ENCODE results near the gene INAFM2.

DNA sequence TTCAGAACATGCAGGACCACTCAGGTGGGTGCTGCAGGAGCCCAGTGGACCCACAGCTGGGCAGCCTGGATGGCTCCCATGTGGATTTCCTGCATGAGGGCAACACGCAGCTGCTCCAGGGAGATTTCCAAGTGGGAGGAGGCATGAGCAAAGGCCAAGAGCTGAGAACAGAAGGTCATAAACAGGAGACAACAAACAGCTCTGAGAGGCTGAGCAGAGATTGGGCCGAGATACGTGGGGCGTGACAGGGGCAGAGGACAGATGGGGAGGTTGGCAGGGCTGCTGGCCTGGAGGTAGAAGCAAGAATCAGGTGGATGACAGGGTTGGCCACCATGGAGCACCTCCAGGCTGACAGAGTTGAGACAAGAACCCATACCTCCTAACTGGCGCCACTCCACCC lies 30.2 kb downstream of the INAFM2 start:
- TF ChIP-seq CTCF (IDR thresholded peaks at IDR 0.05): no peak
- TF ChIP-seq POLR2A (IDR thresholded peaks at IDR 0.05; ENCODE audit: low read length): no peak
- TF ChIP-seq USF2 (IDR thresholded peaks at IDR 0.05): no peak
- TF ChIP-seq, protein P1, sequence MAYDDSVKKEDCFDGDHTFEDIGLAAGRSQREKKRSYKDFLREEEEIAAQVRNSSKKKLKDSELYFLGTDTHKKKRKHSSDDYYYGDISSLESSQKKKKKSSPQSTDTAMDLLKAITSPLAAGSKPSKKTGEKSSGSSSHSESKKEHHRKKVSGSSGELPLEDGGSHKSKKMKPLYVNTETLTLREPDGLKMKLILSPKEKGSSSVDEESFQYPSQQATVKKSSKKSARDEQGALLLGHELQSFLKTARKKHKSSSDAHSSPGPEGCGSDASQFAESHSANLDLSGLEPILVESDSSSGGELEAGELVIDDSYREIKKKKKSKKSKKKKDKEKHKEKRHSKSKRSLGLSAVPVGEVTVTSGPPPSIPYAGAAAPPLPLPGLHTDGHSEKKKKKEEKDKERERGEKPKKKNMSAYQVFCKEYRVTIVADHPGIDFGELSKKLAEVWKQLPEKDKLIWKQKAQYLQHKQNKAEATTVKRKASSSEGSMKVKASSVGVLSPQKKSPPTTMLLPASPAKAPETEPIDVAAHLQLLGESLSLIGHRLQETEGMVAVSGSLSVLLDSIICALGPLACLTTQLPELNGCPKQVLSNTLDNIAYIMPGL (CRISPR knock-in tag; IDR thresholded peaks at IDR 0.05; ENCODE audit: borderline replicate concordance): no peak
- TF ChIP-seq EP300 (IDR thresholded peaks at IDR 0.05): no peak
- no peak for TF ChIP-seq RFX5 (IDR thresholded peaks at IDR 0.05)
- TF ChIP-seq CHD2 (IDR thresholded peaks at IDR 0.05; ENCODE audit: low read length, partially characterized antibody): no peak
- TF ChIP-seq BHLHE40 (IDR thresholded peaks at IDR 0.05; ENCODE audit: low read depth, low read length): no peak
- TF ChIP-seq MYC (IDR thresholded peaks at IDR 0.05; ENCODE audit: borderline replicate concordance, low read length): no peak
